ENCODE measurements around the gene AKNA.
A peak's percentile ranks its signal among the peaks of the same experiment; 100 is the strongest.

The AKNA gene

GRCh38 chr9:114304416-114305188 is 83.2 kb downstream of the AKNA start:
- DNase-seq (ENCODE audit: low spot score), result no peak

GRCh38 chr9:114303977-114304376 is 83.8 kb downstream of the AKNA start:
- no peak for DNase-seq (ENCODE audit: low spot score)

GRCh38 chr9:114303571-114303970 is 84.2 kb downstream of the AKNA start:
- no peak for DNase-seq (ENCODE audit: low spot score)

- DNase-seq (ENCODE audit: low spot score), result no peak
These were observed 85.1 kb downstream of the AKNA start for GRCh38 chr9:114302727-114303126.

DNA sequence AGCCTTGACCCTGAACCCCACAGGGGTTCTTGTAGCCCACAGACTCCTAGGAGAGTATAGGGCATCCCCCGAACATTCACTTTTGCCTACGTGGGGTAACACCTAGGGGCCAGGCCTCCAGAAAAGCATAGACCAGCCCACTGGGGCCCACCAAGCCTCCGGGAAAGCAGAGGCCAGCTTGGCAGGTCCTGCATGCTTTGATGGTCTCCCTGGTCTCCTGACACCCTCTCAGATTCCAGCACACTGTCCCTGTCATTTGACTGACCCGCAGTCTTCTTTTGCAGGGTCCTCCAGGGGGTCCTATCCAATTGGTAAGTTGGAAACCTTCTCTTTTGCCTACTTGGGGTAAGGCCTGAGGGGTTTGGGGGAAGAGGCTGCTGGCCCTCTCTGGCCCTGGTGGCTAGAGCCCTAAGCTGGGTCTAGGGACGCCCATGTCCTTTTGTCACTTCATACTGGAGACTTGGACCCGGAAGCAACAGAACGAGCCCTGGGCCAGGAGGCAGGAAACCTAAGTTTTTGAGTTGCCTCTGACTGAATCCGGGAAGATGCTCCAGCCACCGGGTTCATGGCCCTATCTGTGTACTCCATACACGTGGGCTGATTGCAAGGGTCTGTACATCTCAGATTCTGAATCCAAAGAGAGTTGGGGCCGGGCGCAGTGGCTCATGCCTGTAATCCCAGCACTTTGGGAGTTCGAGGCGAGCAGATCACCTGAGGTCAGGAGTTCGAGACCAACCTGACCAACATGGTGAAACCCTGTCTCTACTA is 85.8 kb downstream of the AKNA start:
- DNase-seq (ENCODE audit: low spot score), result no peak

GRCh38 chr9:114300846-114301797 is 86.7 kb downstream of the AKNA start:
- DNase-seq (ENCODE audit: low spot score), result no peak

GRCh38 chr9:114300153-114300845 is 87.5 kb downstream of the AKNA start:
- no peak for DNase-seq (ENCODE audit: low spot score)

DNA sequence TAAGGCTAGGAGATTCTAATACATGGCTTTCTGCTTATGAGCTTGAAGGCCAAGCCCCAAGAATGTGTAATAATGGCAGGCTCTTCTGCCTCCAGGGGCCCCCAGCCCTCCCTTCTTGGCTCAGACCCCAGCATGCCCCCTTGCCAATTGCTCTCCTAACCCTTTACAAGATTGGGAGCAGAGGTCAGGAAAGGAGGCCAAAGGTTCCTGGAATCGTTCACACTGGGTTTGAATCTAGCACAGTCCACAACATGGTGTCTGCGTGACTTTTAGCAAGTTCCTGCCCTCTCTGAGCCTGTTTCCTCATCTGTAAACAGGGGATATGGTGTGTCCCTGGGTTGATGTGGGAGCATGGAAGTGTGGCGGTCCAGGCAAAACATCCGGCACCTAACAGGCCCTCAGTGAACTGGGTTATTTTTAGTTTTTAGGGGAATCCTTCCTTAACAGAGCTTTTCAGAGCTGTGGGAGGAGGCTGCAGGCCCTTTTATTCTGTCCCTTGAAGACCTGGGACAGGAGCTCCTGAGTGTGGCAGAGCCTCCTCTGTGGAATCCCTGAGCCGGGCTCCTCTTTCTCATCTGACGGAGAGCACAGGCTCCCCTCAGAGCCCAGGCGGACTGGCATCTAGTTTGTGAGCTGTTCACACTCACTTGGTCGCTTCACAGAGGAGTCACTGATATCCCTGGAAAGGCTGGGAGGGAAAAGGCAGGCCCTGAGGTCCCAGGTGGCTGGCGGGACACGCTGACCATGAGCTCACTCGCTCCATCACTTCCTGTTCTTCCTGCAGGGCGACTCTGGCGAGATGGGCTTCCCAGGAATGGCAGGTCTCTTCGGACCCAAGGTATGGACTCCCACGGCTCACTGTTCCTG is 88.3 kb downstream of the AKNA start:
- DNase-seq (ENCODE audit: low spot score), result no peak

DNA sequence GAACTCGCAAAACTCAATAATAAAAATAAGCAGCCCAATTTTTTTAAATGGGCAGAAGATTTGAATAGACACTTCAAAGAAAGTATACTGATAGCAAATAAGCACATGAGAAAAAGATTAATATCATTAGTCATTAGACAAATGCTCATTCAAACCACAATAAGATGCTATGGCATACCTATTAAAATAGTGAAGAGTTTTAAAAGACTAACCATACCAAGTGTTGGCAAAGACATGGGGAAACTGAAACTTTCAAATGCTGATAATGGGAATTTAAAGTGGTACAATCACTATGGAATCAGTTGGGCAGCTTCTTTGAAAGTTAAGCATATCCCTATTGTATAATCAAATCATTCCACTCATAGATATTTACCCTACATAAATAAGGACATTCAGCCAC is 91.4 kb downstream of the AKNA start:
- DNase-seq (ENCODE audit: low spot score), result no peak

DNA sequence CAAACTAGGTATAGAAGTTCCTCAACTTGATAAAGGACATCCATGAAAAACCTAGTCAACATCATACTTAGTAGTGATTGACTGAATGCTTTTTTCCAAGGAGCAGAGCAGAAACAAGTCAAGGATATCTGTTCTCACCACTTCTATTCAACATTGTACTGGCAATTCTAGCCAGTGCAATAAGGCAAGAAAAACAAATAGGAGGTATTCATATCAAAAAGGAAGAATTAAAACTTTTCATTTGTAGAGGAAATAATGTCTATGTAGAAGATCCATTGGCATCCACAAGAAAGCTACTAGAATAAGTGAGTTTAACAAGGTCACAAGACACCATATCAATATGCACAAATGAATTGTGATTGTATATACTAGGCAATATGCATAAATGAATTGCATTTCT is 93.1 kb downstream of the AKNA start:
- no peak for DNase-seq (ENCODE audit: low spot score)

GRCh38 chr9:114291886-114292590 is 95.7 kb downstream of the AKNA start:
- no peak for DNase-seq (ENCODE audit: low spot score)

- DNase-seq (ENCODE audit: low spot score), result peak; percentile 63
These were observed 96.7 kb downstream of the AKNA start for GRCh38 chr9:114291064-114291474.

DNA sequence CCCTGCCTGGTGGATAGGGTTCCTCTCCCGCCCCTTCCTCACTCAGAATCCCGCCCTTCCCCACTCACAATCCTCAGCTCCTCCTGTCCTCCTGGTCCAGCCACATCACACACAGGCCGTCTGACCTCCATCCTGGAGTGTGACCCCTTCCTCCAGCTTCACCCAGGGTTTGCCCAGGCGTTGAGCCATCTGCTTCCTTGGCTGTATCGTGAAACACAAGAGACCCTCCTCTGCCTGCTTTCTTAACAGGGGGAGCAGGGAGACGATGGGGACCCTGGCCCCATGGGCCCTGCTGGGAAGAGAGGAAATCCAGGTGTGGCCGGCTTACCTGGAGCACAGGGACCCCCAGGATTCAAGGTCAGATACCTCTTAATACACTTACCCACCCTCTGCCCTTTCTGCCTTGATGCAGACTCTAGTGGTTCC is 97.2 kb downstream of the AKNA start:
- DNase-seq (ENCODE audit: low spot score), result no peak

DNA sequence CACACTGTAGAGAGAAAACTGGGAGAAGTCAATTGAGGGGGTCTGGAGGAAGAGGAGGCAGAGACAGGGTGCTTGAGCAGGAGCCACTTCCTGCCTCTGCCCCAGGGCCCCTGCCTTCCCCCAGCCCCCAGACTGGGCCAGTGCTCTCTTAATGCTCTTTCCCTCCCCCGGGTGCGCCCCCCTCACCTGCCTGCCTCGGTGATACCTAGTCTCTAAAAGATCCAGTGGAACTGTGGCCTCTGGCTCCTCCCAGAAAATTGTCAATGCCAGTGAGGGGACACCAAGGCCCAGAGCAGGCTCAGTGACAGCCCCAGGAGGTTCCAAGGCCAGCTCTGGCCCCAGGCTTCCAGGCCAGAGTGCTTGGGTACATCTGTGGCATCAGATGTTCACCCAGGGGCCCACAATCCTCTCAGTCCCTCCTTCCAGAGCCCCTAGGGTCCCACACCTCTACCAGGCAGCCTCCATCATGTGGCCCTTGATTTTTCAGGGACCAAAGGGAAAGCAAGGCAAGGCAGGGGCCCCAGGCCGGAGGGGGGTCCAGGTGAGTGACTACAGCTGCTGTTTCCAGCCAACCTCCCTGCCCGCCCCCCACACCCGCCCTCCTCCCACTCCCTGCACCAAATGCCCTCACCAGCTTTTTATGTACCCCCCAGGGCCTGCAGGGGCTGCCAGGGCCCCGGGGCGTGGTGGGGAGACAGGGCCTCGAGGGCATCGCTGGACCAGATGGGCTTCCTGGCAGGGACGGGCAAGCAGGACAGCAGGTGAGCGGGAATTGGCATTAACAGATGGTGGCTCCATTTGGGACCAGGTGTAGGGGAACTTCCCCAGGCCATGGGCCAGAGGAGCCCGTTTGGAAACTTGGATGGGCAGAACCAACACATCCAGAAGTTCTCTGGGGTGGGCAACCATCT is 98.0 kb downstream of the AKNA start:
- no peak for DNase-seq (ENCODE audit: low spot score)

- no peak for DNase-seq (ENCODE audit: low spot score)
These were observed 98.7 kb downstream of the AKNA start for GRCh38 chr9:114289106-114289505.

- no peak for DNase-seq (ENCODE audit: low spot score)
These were observed 99.3 kb downstream of the AKNA start for GRCh38 chr9:114288193-114289091.

DNA sequence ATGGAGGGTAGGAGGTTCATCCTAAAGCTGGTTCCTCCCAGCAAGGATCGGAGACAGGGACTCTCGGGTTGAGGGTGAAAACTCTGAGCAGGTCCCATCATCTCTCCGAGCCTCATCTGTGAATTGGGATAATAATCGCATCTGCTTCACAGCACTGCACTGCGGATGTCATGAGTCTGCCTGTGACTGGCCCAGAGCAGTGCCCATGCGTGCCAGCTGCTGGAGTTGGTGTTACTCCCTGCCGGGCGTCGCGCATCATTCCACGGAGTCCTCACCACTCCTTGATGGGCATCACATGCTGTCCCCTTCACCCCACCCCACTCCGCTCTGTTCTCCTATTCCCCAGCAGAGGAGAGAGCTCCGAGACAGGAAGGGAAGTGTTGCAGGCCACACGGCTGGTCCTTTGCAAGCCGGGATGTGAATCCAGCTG is 100.0 kb downstream of the AKNA start:
- DNase-seq (ENCODE audit: low spot score), result no peak

All from Ammon's horn (tissue), 1 donor.